Stimulated activated CD8-positive, alpha-beta memory T cell treated with anti-CD3 and anti-CD28 coated beads, Interleukin-4, amount 100 ng/mL, for 24 hours (primary cell): ENCODE results near the gene HCN1.
"Not testable (repeated sequence)": the region's sequence is repeated elsewhere in the genome, so short reads cannot be mapped to it uniquely, and the experiment has no call there.

Experiments
- DNase-seq: peaks from one replicate; pipeline ENCODE4 v3.0.0-alpha.2; 2020; ENCODE audit warnings: low read depth

Gene HCN1

DNA sequence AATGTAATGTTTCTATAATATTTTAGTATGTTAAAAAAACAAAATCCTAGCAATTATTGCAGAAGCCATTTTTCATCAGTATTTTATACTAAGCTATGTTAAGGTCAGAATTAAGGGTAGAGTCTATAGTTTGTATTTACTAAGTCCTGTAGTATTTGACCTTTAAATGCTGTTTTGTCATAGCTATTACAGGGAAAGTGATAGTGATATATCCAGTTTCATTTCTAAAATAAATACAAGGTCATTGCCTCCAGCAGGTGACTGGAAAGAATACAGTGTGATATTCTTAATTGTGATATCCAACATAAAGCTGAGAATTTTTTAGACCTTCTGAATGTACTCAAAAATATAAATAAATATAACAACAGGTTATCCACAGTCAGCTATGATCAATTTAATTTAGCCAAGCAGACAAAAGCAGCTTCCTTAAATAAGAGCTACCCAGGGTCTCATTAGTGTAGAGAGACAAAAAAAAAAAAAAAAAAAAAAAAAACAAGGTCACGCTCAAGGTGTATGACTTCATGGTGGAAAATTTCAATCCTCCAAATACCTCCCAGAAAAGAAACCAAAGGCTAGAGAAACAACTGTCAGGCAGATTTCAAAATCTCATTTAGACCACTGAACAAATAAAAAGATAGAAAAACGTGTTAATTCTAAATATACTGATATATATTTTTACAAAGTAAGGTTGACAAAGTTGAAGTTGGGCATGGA, 278.7 kb downstream of the HCN1 start:
- DNase-seq: no peak

DNA sequence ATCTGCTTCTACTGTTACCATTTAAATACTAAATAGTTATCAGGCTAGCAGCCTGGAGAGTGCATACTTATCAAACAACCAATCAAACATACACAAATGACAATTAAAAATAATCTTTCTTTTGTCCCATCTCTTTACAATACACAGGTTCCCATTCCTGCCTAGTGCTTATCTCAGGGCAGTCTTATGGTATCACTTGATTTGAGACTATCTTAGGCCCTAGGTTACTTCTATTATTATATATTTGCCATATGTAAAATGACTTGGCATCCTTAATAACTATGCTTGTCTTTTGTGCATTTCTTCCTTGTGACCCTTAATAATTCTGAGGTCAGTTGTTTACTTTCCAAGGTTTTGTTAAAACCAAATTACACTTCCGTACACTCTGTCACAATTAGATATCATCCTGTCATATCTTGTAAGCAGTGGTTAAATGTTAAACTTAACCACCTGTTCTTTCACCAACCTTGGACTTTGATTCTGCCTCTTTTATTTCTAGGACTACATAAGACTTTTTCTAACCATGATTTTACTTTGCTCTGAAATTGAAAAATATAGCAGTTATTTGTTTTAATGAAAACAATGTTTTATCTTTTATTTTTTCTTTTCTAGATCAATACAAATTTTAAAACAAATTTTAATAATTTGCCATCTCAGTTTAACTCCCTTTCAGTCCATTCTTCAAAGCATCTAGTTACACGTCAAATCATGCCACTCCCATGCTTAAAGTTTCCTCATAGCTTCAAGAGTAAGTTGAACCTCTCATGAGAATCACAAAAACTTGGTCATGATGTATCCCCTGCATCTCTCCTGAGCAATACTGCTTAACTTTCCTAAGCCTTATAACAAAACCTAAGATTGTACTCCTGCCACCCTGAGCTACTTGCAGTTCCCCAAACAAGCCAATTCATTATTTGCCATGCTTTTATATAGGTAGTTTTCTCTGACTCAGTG, 281.3 kb downstream of the HCN1 start:
- no peak for DNase-seq

DNA sequence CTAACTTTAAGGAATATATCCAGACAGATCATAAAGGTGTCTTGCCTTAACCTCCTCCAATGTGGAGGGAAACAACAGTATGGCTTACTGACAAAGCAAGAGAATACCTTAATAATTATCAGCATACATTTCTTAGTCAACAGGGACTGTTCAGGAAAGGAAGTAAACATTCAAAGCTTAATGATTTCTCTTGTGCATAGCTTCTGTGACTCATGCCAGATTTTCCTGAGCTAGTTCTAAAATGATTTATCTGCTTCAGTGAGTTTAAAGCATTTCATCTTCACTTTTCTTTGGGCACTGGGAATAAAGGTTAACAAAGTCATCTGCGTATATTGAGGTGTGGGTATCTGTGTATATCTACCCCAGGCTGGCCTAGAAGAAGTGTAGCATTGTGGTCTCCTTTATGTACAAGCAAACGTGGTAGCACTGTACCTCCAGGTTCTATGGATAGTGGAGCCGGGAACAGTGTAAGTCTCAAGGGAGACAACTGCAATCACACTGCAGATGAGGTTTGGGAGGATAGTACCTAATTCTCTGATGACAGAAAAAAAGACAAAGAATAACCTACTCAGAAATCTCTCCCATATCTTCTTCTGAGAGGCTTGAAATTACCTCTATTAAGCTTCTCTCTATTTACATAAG, 284.1 kb downstream of the HCN1 start:
- no peak for DNase-seq

DNA sequence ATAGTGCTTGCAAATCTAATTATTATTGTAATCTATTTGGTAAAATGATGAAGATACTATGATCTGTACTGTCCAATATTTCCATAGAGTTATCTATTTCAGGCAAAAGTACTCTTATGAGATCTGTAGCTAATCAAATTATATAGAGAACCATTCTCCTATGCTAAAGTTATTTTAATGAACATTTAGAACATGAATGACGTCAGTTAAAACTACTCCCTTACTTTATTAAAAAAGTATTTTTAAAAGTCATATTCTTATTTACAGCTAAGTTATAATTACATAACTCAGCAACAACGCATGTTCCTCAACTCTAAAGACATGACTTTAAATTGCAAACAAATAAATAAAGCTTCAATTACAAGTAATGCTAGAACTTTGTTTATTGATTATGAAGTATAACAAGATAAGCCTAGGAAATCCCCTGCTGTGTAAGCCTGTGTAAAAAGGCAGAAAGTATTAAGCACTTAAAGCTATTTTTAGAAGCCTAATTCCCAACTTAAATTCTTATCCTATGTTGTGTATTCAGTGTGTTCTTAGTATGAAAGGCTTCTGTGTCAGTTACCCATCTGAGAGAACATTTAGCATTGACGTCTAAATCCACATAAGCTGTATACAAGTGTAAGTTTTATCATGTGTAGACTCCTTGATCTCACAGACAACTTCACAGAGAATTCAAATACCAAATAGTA, 285.7 kb downstream of the HCN1 start:
- no peak for DNase-seq

DNA sequence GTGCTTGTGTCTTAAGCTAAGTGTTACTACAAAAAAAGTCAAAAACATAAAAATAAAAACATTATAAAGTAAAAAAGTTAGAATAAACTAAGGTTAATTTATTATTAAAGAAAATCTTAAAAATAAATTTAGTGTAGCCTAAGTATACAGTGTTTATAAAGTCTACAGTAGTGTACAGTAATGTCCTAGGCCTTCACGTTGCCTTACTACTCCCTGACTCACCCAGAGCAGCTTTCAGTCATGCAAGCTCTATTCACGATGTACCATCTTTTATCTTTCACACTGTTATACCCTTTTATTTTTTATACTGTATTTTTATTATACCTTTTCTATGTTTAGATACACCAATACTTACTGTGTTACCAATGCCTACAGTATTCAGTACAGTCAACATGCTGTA, 288.1 kb downstream of the HCN1 start:
- DNase-seq: no peak

DNA sequence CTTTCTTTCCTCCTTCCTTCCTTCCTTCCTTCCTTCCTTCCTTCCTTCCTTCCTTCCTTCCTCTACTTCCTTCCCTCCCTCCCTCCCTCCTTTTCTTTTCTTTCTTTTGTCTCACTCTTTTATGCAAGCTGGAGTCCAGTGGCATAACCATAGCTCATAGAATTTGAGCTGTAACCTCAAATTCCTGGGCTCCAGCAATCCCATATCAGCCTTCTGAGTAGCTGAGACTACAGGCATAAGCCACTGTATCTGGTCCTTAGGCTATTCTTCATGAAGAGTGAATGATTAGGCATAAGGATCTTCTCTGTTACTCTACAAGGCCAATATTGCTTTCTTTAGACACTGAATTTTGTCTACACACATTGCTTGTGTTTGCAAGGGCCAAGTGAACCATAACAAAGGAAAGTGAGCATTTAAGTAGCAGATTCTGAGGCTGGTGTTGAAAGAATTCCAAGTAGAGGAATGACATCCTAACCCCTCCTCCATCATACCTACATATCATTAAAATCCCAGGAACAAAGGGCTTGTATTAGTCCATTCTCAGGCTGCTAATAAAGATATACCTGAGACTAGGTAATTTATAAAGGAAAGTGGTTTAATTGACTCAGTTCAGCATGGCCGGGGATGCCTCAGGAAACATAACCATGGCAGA, 293.2 kb downstream of the HCN1 start:
- DNase-seq: no peak

DNA sequence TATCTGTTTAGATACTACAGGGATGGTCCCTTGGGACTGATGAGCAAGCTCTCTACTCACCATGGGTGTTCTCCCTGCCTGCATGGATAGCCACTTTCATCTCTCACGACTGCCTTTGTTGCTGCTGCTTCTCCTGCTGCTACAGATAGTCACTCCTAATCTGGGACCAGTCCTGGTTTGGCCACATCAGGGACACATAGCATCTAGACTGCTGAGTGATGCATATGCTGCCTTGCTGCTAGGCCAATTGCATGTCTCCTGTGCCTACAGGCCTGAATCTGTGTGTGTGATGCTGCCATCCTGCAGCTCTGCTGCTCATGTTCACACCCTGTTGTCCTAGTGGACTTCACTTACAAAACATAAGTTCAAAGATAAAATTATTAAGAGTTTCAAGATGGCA, 297.1 kb downstream of the HCN1 start:
- DNase-seq: no peak

DNA sequence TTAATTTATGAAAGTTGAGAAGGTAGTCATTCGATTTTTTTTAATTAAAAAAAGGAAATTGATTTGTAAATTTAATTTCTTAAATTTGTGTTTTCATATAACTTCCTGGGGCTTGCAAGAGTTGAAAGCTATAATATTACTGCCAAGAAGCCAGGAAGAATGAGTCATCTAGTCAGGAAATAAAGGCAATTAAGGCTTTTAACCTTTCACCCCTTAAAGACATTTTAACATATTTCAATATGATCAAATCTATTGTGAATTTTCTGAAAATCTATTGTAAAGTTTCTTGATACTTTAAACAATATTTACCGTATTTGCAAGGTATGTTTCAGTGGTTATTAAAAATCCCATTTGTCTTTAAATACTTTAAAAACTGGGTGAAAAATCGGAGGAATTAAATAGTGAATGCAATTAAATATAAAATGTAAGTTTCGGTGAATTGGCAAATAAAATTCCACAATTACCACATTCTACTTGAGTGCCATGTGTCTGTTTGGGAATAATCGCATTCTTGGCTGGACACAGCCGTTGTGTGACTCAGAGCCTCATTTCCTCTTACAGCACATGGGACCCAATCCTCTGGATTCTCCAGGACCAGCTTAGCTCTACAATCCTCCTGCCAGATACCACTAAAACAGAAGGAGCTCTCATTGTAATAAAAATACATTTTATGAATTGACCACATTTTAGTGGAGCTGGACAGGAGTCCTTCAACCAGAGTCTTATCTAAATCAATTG, 310.7 kb downstream of the HCN1 start:
- DNase-seq: no peak

DNA sequence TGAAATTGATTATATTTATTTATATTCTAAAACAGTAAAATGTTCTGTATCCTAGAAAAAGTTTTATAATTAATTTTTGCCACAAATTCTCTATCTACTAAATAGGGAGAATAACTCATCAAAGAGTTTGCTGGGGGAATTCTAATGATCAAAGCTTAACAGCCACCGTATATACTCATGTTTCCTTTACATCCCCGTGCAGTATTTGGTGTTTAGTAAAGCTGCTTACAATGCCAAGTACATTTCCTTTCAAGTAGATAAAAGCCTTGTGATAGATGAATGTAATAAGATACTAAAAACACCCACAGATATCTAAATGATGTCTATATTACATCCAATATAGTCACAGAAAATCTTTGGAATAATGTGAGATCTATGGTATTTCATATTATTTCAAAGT, 312.2 kb downstream of the HCN1 start:
- DNase-seq: no peak

DNA sequence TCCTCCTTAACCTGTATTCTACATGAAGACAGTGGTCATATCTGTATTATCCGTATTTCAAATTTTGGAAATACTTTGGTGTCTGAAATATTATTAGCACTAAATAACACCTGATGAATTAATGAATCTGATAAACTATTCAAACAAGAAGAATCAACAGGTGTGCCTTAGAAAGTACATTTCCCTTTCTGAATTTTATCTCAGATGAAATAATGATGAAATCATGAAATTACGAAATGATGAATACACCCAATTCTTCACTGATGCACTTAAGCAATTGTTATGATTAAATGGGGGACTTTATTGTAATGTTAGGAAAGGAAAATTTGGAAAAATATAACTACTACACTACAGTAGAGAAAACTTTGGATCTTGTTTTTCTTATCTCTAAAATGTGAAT, 313.6 kb downstream of the HCN1 start:
- no peak for DNase-seq

DNA sequence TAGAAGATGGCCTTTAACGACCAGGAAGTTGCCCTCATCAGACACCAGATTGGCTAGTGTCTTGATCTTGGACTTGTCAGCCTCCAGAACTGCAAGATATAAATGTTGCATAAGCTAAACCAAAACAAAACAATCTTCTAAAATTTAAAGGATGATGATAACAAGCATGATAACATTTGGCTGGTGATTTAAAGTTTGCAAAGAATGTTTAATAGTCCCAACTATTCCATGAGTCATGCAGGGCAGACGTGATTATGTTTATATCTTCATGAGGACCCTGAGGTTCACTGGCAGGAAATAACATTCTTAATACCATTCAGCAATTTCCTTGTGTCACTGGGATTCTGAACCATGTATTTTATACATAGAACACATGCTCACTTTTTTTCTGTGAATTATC, 319.8 kb downstream of the HCN1 start:
- no peak for DNase-seq

DNA sequence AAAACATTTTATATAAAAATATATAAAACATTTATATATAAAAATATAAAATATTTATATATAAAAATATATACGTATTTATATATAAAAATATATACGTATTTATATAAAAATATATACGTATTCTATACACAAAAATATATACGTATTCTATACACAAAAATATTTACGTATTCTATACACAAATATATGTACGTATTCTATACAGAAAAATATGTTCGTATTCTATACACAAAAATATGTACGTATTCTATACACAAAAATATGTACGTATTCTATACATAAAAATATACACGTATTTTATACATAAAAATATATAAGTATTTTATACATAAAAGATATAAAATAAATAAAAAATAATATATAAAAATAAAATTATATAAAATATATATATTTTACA, 323.6 kb downstream of the HCN1 start:
- no peak for DNase-seq

DNA sequence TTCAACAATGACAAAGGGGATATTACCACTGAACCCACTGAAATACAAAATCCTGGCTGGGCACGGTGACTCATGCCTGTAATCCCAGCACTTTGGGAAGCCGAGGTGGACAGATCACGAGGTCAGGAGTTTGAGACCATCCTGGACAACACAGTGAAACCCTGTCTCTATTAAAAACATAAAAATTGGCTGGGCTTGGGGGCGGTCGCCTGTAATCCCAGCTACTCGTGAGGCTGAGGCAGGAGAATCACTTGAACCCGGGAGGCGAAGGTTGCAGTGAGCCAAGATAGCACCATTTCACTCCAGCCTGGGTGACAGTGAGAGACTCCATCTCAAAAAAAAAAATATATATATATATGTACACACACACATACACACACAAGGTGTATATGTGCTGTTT, 324.8 kb downstream of the HCN1 start:
- not testable (repeated sequence) for DNase-seq

DNA sequence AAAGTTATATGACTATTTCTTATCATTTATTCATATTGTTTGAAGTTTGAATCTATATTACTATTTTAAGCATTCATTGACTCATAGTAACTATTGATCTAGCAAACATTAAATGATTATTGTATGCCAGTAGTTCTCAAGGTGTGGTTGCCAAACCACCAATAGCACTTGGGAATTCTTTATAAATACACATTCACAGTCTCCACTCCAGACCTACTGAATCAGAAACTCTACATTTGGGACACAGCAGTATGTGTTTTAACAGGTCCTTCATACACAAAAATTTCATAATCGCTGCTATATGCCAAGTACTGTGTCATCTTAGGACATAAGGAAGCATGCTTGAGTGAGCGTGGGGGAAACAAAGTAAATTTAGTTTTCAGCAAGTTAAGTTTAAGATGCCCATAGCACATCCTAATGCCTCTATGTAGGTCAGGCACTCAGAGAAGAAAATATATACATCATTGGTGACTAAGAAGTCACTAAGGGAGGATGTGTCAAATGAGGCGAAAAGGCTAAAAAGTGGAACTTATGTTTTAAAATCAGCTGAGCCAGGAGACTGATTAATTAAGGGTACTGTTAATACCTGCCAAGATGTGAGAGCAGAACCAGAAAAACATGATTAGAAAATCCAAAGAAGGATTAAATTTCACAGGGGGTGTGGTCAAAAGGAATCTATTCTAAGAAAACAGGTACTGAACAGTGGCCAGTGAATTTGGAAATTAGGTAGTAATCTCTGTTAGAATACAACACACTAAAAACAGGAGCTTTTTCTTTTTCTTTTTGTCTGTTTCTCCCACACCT, 340.8 kb downstream of the HCN1 start:
- no peak for DNase-seq

DNA sequence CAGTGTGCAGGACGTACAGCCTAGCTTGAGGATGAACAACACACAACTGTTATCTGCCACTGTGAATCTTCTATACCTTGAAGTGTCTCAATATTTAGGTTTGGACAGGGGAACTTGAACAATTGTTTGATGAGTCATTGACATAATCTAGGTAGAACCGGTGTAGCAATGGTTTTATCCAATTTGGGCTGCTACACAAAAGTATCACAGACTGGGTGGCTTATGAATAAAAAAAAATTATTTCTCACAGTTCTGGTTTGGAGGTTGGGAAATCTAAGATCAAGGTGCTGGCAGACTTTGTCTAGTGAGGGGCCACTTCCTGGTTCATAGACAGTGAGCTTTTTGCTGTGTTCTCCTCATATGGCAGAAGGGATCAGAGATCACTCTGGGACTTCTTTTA, 359.7 kb downstream of the HCN1 start:
- DNase-seq: no peak

DNA sequence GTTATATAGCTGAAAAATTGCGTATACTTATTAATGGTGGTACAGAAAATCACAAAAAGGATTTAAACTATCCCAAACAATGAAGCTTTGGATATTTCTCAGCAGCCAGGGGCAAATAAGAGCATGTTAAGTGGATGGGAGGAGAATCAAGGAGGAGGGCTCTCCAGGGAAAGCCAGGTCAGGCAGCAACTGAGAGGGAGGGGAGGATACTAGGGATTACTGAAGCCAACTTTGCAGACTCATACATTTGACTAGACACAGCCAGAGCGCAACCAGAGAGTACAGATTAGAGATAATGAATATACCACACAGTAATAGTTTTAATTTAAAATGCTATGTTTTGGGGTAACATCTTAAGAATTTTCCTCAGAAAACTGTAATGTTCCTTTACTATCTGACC, 360.2 kb downstream of the HCN1 start:
- no peak for DNase-seq

DNA sequence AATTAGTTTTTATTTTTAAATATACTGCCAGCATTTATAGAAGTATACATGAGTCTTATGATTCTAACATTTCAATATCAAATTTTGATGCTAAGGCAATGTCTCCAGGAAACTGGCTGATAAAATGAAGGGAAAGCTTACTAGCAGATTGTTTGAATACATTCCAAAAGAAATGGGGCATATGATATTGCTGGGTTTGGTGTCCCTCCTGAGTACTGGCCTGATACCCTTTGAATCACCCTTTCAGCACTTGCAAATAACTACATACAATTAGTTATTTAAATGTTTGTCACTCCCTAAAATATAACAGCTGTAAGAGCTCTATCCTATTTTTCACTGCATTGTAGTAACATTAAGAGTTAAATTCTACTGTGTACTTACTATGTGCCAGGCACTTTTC, 360.8 kb downstream of the HCN1 start:
- no peak for DNase-seq

DNA sequence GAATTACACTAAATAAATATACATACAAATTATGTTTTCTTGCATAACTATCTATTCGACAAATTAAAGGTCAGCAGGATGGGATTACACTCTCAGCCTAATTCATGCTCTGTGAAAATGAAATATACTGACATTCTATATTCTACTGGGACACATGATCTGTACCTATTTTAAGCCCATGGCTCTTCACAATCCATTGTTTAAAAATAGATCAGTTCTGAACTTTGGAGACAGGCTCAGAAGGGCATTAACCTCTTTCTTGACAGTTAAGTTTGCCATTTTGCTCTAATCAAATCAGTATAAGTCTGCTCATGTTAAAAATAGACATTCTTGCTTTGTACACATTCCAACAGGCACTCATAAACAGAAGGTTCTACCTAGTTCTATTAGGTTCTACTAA, 361.2 kb downstream of the HCN1 start:
- no peak for DNase-seq

DNA sequence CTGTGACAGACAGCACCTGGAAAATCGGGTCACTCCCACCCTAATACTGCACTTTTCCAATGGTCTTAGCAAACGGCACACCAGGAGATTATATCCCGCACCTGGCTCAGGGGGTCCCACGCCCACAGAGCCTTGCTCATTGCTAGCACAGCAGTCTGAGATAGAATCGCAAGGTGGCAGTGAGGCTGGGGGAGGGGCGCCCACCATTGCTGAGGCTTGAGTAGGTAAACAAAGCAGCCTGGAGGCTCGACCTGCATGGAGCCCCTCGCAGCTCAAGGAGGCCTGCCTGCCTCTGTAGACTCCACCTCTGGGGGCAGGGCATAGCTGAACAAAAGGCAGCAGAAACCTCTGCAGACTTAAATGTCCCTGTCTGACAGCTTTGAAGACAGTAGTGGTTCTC, 383.6 kb downstream of the HCN1 start:
- DNase-seq: not testable (repeated sequence)

DNA sequence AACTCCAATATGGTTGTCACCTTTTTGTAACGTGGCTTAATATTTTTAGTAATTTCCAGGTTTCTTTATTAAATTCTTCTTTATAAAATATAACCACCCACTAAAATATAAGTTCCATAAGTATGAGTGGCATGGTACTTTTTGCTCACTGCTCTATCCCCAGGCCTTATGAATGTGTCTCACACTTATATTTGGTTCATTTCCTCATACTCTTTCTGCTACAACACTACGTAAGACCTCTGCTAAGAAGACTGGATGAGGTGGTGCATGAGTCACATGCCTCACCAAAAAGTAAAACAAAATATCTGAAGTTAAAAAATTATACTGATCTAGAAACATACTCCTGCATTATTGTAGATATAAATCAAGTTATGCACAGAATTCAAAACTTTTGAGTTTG, 400.9 kb downstream of the HCN1 start:
- DNase-seq: no peak
